HepG2 (cell line): ENCODE measurements around the gene CLUH. TPM values are rescaled to one million over a fixed set of nuclear protein-coding genes. Genes with fewer than 3 reads are reported as not detected.
A peak's percentile ranks its signal among the peaks of the same experiment; 100 is the strongest.

ENCODE experiments used
- CREM ChIP-seq, 2 experiments: sonication (generic) in 1 of 2; formaldehyde crosslinking in 1 of 2; IDR thresholded peaks; 2 replicates each; pipeline versions ENCODE4 v1.4.0 to v1.6.1; 2016 to 2020; ENCODE audit warnings: antibody characterized with exemption in 1 of 2, mild to moderate bottlenecking in 1 of 2, missing genetic modification reagents in 1 of 2
- DMAP1 ChIP-seq: IDR thresholded peaks from 2 replicates; pipeline ENCODE4 v1.6.1; 2016
- EEA1 ChIP-seq: sonication (generic); formaldehyde crosslinking; IDR thresholded peaks from 2 replicates; pipeline ENCODE4 v1.5.1; 2020; ENCODE audit warnings: mild to moderate bottlenecking, missing genetic modification reagents, borderline replicate concordance
- EHMT2 ChIP-seq: fragments of 200-600 bp; sonication (generic); IDR thresholded peaks from 2 replicates; pipeline ENCODE4 v1.7.0; 2017; ENCODE audit warnings: antibody characterized with exemption, low read depth, low read length, borderline replicate concordance
- KAT8 ChIP-seq: IDR thresholded peaks from 2 replicates; pipeline ENCODE4 v1.6.1; 2016; ENCODE audit warnings: missing genetic modification reagents, missing compliant biosample characterization
- MAX ChIP-seq: IDR thresholded peaks from 2 replicates; pipeline ENCODE4 v1.6.1; 2012; ENCODE audit warnings: inconsistent platforms
- NFE2L2 ChIP-seq: fragments of 150-350 bp; IDR thresholded peaks from 2 replicates; pipeline ENCODE4 v1.6.1; 2014; ENCODE audit warnings: low read length
- ONECUT2 ChIP-seq: sonication (generic); formaldehyde crosslinking; IDR thresholded peaks from 2 replicates; pipeline ENCODE4 v1.4.0; 2020; ENCODE audit warnings: missing genetic modification reagents
- RELA ChIP-seq: sonication (generic); formaldehyde crosslinking; IDR thresholded peaks from 2 replicates; pipeline ENCODE4 v1.4.0; 2020; ENCODE audit warnings: missing genetic modification reagents
- ZBTB1 ChIP-seq: sonication (generic); formaldehyde crosslinking; IDR thresholded peaks from 2 replicates; pipeline ENCODE4 v1.4.0; 2020; ENCODE audit warnings: missing genetic modification reagents, borderline replicate concordance
- ZBTB49 ChIP-seq: sonication (generic); formaldehyde crosslinking; IDR thresholded peaks from 2 replicates; pipeline ENCODE4 v1.4.0; 2020; ENCODE audit warnings: missing genetic modification reagents, borderline replicate concordance
- ZC3H4 ChIP-seq: sonication (generic); formaldehyde crosslinking; IDR thresholded peaks from 2 replicates; pipeline ENCODE4 v1.4.0; 2020; ENCODE audit warnings: missing genetic modification reagents, borderline replicate concordance
- ZNF136 ChIP-seq: sonication (generic); formaldehyde crosslinking; IDR thresholded peaks from 2 replicates; pipeline ENCODE4 v1.8.1; 2022; ENCODE audit warnings: low read depth, mild to moderate bottlenecking, moderate library complexity, missing genetic modification reagents
- ZNF253 ChIP-seq: sonication (generic); formaldehyde crosslinking; IDR thresholded peaks from 2 replicates; pipeline ENCODE4 v1.8.0; 2022; ENCODE audit warnings: mild to moderate bottlenecking, missing genetic modification reagents, borderline replicate concordance
- ZNF570 ChIP-seq: sonication (generic); formaldehyde crosslinking; IDR thresholded peaks from 2 replicates; pipeline ENCODE4 v1.4.0; 2020; ENCODE audit warnings: mild to moderate bottlenecking, missing genetic modification reagents, borderline replicate concordance
- polyA plus RNA-seq, 8 experiments: library from polyadenylated mRNA; depleted of rRNA in 3 of 8; stranded (reverse) in 7 of 8; unstranded in 1 of 8; fragments of >200 nt; fragmentation: Illumina TruSeq in 4 of 8; extraction: Trizol in 4 of 8; gene quantifications; 2 replicates each; pipeline versions ENCODE4 v1.2.1 to v1.2.3, GENCODE V29; 2011 to 2016; ENCODE audit warnings: low read depth in 4 of 8, missing spikeins in 1 of 8, mixed read lengths in 1 of 8; ENCODE audit not compliant: insufficient read depth in 1 of 8
- total RNA-seq, 5 experiments: library from RNA; depleted of rRNA; stranded (reverse); fragments of >200 nt; fragmentation: Illumina TruSeq; extraction: Trizol; gene quantifications; 2 replicates each; pipeline ENCODE4 v1.2.3, GENCODE V29; 2016; ENCODE audit warnings: low read depth in 1 of 5
- TF ChIP-seq, protein P1 (sequence below): sonication (generic); formaldehyde crosslinking; IDR thresholded peaks from 2 replicates; pipeline ENCODE4 v1.9.0; 2021; ENCODE audit warnings: missing genetic modification reagents, borderline replicate concordance
- TF ChIP-seq, protein P2 (sequence below): sonication (generic); formaldehyde crosslinking; IDR thresholded peaks from 2 replicates; pipeline ENCODE4 v1.8.0; 2022; ENCODE audit warnings: missing genetic modification reagents, mild to moderate bottlenecking, moderate library complexity, borderline replicate concordance

CLUH gene
- total and polyA plus RNA-seq, 2 of the 13 experiments (the other 11 are each of a cell fraction or from before 2014, with no cell fraction given): 30.9 to 60.5 TPM

DNA sequence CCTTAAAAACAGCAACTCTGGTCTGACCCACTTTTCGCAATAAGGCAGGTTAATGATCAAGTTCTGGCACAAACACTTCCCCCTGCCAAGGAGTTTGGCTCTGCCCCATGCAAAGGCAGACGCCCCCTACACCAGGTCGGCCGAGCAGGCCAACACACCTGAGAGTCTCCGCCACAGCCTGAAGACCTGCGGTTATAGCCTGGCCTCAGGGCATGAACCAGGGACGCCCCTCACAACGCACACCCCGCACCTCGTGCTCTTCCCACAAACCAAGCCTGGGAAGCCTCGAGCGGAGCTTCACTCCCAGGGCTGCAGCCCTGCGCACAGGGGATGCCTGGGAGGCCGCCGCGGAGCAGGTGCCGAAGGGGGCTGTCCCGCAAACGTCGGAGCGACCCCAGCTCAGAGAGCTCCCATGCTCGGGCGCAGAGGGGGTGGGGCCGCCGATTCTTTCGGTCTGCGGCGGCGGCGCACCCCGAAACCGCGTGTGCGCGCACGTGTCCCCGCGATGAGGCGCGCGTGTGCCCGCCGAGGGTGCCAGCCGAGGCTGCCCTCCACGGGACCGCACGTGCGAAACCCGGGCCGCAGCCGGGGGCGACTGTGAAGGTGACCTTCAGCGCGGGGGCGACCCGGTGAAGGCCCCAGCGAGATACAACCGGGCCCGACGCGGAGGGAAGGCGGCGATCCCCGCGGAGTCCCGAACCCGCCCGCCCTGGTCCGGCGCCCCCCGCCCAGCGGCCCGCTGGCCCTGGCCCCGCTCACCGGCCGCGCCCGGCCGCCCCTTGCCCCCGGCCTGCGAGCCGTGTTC lies 559 bp downstream of the CLUH start (continued):
- 0 out of 2 replicates have a peak, but pooled peaks have one; percentile 13 for TF ChIP-seq ZNF136 (CRISPR knock-in tag)
- no peak for TF ChIP-seq RELA (CRISPR knock-in tag)
- peak; percentile 29; the same call in 1 of the 2 replicates for TF ChIP-seq KAT8 (CRISPR knock-in tag)
- peak; percentile 85 for TF ChIP-seq MAX
- no peak for TF ChIP-seq ONECUT2 (CRISPR knock-in tag)
- TF ChIP-seq, protein P1, sequence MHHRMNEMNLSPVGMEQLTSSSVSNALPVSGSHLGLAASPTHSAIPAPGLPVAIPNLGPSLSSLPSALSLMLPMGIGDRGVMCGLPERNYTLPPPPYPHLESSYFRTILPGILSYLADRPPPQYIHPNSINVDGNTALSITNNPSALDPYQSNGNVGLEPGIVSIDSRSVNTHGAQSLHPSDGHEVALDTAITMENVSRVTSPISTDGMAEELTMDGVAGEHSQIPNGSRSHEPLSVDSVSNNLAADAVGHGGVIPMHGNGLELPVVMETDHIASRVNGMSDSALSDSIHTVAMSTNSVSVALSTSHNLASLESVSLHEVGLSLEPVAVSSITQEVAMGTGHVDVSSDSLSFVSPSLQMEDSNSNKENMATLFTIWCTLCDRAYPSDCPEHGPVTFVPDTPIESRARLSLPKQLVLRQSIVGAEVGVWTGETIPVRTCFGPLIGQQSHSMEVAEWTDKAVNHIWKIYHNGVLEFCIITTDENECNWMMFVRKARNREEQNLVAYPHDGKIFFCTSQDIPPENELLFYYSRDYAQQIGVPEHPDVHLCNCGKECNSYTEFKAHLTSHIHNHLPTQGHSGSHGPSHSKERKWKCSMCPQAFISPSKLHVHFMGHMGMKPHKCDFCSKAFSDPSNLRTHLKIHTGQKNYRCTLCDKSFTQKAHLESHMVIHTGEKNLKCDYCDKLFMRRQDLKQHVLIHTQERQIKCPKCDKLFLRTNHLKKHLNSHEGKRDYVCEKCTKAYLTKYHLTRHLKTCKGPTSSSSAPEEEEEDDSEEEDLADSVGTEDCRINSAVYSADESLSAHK (CRISPR knock-in tag): no peak
- TF ChIP-seq ZBTB49 (CRISPR knock-in tag): no peak; the same call in 1 of the 2 replicates
- TF ChIP-seq NFE2L2: no peak
- no peak for TF ChIP-seq ZNF253 (CRISPR knock-in tag)
- TF ChIP-seq EEA1: no peak
- TF ChIP-seq DMAP1 (CRISPR knock-in tag): 0 out of 2 replicates have a peak, but pooled peaks have one; percentile 31
- no peak for TF ChIP-seq ZC3H4 (CRISPR knock-in tag)
- no peak for TF ChIP-seq ZNF570 (CRISPR knock-in tag)
- TF ChIP-seq, protein P2, sequence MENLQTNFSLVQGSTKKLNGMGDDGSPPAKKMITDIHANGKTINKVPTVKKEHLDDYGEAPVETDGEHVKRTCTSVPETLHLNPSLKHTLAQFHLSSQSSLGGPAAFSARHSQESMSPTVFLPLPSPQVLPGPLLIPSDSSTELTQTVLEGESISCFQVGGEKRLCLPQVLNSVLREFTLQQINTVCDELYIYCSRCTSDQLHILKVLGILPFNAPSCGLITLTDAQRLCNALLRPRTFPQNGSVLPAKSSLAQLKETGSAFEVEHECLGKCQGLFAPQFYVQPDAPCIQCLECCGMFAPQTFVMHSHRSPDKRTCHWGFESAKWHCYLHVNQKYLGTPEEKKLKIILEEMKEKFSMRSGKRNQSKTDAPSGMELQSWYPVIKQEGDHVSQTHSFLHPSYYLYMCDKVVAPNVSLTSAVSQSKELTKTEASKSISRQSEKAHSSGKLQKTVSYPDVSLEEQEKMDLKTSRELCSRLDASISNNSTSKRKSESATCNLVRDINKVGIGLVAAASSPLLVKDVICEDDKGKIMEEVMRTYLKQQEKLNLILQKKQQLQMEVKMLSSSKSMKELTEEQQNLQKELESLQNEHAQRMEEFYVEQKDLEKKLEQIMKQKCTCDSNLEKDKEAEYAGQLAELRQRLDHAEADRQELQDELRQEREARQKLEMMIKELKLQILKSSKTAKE (CRISPR knock-in tag): no peak
- TF ChIP-seq ZBTB1 (CRISPR knock-in tag): 0 out of 2 replicates have a peak, but pooled peaks have one; percentile 23
- no peak for TF ChIP-seq CREM (IDR thresholded peaks at IDR 0.05)
- no peak for TF ChIP-seq CREM (CRISPR knock-in tag; IDR thresholded peaks at IDR 0.05)
- TF ChIP-seq EHMT2: no peak
